ENCODE measurements around the gene MOB2. TPM values are rescaled to one million over a fixed set of nuclear protein-coding genes. Genes with fewer than 3 reads are reported as not detected.

Gene MOB2
- total and polyA plus RNA-seq, 4 donors: 8.3 to 18.5 (median 14.8) TPM

DNA sequence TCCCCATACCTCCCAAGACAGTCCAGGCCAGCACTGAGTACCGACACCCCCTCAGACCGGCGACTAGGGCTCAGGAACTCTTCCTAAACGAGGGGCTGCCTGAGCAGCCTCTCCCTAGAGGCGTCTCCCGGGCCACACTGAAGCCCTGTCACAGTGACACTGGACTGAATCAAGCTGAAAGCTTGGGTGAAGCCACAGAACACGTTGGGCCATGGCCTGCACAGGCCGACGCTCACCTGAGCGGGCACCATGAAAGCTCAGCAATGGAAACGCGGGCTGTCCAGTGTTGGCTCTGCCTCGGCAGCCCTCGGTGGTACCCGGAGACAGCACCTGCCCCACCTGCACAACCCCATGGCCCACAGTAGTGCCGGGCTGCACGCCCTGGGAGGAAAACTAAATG lies 42.7 kb upstream of the MOB2 start:
- Histone ChIP-seq H3K27me3 (ENCODE audit: control insufficient read depth in 4 of 4, insufficient read depth in 4 of 4, low read length in 3 of 4) (no peaks in the 10 kb centered on the region), H3K9ac (ENCODE audit: low read depth in 1 of 2, low read length in 2 of 2) (no peak overlapping the region), H3K4me3 (ENCODE audit: low read depth in 1 of 3, low read length in 3 of 3) (no peak overlapping the region), H3K27ac (ENCODE audit: low read depth in 1 of 2, low read length in 2 of 2) (no peak overlapping the region), H3K4me1 (ENCODE audit: control insufficient read depth in 4 of 4, insufficient read depth in 4 of 4, low read length in 3 of 4) (no peaks in the 10 kb centered on the region), H3K36me3 (ENCODE audit: control insufficient read depth in 4 of 4, insufficient read depth in 3 of 4, low read depth in 1 of 4, low read length in 3 of 4) (peaks cover 0 to 4% (median 2%) of the 10 kb centered on the region in 4 donors), H3K9me3 (ENCODE audit: control insufficient read depth in 4 of 4, low read length in 3 of 4) (no peaks in the 10 kb centered on the region)
- TF ChIP-seq FOXA1 (IDR thresholded peaks at IDR 0.05): no peak
- TF ChIP-seq JUND (IDR thresholded peaks at IDR 0.05): no peak
- no peak for TF ChIP-seq YY1 (IDR thresholded peaks at IDR 0.05)
- no peak for TF ChIP-seq FOXA2 (IDR thresholded peaks at IDR 0.05)
- TF ChIP-seq SP1 (IDR thresholded peaks at IDR 0.05): no peak
- 96% methylated on average over 17 of the region's 17 CpGs for WGBS
- no peak for DNase-seq (ENCODE audit: low spot score)

DNA sequence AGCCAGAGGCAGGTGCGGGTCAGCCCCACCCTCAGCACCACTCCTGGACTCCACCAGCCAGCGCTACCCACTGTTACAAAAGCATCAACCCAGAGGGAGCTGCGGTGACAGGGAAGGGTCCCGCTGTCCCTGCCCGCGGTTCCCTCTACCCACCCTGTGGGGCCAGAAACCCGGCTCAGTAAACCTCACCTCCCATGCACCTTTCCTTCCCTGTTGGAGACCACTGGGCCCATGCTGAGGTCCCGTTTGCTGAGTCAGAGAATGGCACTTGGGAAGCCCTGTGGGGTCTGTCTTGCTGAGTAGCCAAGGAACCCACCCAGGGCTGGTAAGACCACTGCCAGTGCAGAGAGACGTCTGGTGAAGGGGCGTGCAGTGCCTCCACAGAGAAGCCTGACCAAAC lies 42.1 kb upstream of the MOB2 start:
- TF ChIP-seq, protein P1, sequence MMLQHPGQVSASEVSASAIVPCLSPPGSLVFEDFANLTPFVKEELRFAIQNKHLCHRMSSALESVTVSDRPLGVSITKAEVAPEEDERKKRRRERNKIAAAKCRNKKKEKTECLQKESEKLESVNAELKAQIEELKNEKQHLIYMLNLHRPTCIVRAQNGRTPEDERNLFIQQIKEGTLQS (IDR thresholded peaks at IDR 0.05): no peak
- H3K4me3 ChIP-seq (ENCODE audit: low read depth in 1 of 3, low read length in 3 of 3): no peak overlapping the region
- H3K27me3 ChIP-seq (ENCODE audit: control insufficient read depth in 4 of 4, insufficient read depth in 4 of 4, low read length in 3 of 4): no peaks in the 10 kb centered on the region
- peaks cover 0 to 4% (median 2%) of the 10 kb centered on the region in 4 donors for H3K36me3 ChIP-seq (ENCODE audit: control insufficient read depth in 4 of 4, insufficient read depth in 3 of 4, low read depth in 1 of 4, low read length in 3 of 4)
- 95% methylated on average over 10 of the region's 10 CpGs for WGBS
- H3K9ac ChIP-seq (ENCODE audit: low read depth in 1 of 2, low read length in 2 of 2): no peak overlapping the region
- H3K4me1 ChIP-seq (ENCODE audit: control insufficient read depth in 4 of 4, insufficient read depth in 4 of 4, low read length in 3 of 4): no peaks in the 10 kb centered on the region
- H3K9me3 ChIP-seq (ENCODE audit: control insufficient read depth in 4 of 4, low read length in 3 of 4): no peaks in the 10 kb centered on the region
- no peak overlapping the region for H3K27ac ChIP-seq (ENCODE audit: low read depth in 1 of 2, low read length in 2 of 2)
- no peak for DNase-seq (ENCODE audit: low spot score)

DNA sequence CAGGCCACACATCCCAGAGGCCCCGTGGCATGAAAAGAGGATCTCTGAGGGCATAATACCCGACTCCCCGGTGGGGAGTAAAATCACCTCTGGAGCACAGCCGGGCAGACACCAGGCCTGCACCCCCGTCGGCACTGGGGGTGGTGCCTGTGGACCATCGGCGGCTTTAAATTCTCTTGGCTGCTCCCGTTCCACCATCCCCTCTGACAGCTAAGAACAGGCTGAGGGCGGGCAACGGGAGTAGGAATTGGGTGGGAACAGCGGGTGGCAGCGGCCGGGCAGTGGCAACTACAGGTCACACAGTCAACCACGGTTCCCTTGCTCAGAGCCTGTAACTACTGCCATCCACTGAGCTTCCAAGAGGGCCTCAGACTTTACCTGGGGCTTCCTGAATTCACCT lies 40.2 kb upstream of the MOB2 start:
- Histone ChIP-seq H3K9me3 (ENCODE audit: control insufficient read depth in 4 of 4, low read length in 3 of 4) (no peaks in the 10 kb centered on the region), H3K4me1 (ENCODE audit: control insufficient read depth in 4 of 4, insufficient read depth in 4 of 4, low read length in 3 of 4) (no peaks in the 10 kb centered on the region), H3K27me3 (ENCODE audit: control insufficient read depth in 4 of 4, insufficient read depth in 4 of 4, low read length in 3 of 4) (no peaks in the 10 kb centered on the region), H3K36me3 (ENCODE audit: control insufficient read depth in 4 of 4, insufficient read depth in 3 of 4, low read depth in 1 of 4, low read length in 3 of 4) (no peaks in the 10 kb centered on the region), H3K4me3 (ENCODE audit: low read depth in 1 of 3, low read length in 3 of 3) (no peak overlapping the region), H3K9ac (ENCODE audit: low read depth in 1 of 2, low read length in 2 of 2) (no peak overlapping the region), H3K27ac (ENCODE audit: low read depth in 1 of 2, low read length in 2 of 2) (no peak overlapping the region)
- 91% methylated on average over 15 of the region's 15 CpGs for WGBS
- DNase-seq (ENCODE audit: low spot score): no peak
- TF ChIP-seq, protein P2, sequence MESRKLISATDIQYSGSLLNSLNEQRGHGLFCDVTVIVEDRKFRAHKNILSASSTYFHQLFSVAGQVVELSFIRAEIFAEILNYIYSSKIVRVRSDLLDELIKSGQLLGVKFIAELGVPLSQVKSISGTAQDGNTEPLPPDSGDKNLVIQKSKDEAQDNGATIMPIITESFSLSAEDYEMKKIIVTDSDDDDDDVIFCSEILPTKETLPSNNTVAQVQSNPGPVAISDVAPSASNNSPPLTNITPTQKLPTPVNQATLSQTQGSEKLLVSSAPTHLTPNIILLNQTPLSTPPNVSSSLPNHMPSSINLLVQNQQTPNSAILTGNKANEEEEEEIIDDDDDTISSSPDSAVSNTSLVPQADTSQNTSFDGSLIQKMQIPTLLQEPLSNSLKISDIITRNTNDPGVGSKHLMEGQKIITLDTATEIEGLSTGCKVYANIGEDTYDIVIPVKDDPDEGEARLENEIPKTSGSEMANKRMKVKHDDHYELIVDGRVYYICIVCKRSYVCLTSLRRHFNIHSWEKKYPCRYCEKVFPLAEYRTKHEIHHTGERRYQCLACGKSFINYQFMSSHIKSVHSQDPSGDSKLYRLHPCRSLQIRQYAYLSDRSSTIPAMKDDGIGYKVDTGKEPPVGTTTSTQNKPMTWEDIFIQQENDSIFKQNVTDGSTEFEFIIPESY (IDR thresholded peaks at IDR 0.05): no peak
- TF ChIP-seq RXRA (IDR thresholded peaks at IDR 0.05): no peak
- no peak for TF ChIP-seq JUND (IDR thresholded peaks at IDR 0.05)
- TF ChIP-seq YY1 (IDR thresholded peaks at IDR 0.05): no peak
- no peak for TF ChIP-seq EGR1 (IDR thresholded peaks at IDR 0.05; ENCODE audit: low read depth in 2 of 2)
- TF ChIP-seq RAD21 (IDR thresholded peaks at IDR 0.05): no peak
- TF ChIP-seq, protein P1 (IDR thresholded peaks at IDR 0.05): no peak
- TF ChIP-seq, protein P3, sequence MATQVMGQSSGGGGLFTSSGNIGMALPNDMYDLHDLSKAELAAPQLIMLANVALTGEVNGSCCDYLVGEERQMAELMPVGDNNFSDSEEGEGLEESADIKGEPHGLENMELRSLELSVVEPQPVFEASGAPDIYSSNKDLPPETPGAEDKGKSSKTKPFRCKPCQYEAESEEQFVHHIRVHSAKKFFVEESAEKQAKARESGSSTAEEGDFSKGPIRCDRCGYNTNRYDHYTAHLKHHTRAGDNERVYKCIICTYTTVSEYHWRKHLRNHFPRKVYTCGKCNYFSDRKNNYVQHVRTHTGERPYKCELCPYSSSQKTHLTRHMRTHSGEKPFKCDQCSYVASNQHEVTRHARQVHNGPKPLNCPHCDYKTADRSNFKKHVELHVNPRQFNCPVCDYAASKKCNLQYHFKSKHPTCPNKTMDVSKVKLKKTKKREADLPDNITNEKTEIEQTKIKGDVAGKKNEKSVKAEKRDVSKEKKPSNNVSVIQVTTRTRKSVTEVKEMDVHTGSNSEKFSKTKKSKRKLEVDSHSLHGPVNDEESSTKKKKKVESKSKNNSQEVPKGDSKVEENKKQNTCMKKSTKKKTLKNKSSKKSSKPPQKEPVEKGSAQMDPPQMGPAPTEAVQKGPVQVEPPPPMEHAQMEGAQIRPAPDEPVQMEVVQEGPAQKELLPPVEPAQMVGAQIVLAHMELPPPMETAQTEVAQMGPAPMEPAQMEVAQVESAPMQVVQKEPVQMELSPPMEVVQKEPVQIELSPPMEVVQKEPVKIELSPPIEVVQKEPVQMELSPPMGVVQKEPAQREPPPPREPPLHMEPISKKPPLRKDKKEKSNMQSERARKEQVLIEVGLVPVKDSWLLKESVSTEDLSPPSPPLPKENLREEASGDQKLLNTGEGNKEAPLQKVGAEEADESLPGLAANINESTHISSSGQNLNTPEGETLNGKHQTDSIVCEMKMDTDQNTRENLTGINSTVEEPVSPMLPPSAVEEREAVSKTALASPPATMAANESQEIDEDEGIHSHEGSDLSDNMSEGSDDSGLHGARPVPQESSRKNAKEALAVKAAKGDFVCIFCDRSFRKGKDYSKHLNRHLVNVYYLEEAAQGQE (IDR thresholded peaks at IDR 0.05): no peak
- no peak for TF ChIP-seq TAF1 (conservative IDR thresholded peaks at IDR 0.05)
- no peak for TF ChIP-seq HNF4A (conservative IDR thresholded peaks at IDR 0.05)
- TF ChIP-seq FOXA1 (IDR thresholded peaks at IDR 0.05): no peak
- TF ChIP-seq, protein P4, sequence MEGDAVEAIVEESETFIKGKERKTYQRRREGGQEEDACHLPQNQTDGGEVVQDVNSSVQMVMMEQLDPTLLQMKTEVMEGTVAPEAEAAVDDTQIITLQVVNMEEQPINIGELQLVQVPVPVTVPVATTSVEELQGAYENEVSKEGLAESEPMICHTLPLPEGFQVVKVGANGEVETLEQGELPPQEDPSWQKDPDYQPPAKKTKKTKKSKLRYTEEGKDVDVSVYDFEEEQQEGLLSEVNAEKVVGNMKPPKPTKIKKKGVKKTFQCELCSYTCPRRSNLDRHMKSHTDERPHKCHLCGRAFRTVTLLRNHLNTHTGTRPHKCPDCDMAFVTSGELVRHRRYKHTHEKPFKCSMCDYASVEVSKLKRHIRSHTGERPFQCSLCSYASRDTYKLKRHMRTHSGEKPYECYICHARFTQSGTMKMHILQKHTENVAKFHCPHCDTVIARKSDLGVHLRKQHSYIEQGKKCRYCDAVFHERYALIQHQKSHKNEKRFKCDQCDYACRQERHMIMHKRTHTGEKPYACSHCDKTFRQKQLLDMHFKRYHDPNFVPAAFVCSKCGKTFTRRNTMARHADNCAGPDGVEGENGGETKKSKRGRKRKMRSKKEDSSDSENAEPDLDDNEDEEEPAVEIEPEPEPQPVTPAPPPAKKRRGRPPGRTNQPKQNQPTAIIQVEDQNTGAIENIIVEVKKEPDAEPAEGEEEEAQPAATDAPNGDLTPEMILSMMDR (IDR thresholded peaks at IDR 0.05; ENCODE audit: low read depth, low read length, missing input control): no peak
- no peak for TF ChIP-seq GABPA (IDR thresholded peaks at IDR 0.05 in 1 of 2, conservative IDR thresholded peaks at IDR 0.05 in 1 of 2)
- no peak for TF ChIP-seq FOXA2 (IDR thresholded peaks at IDR 0.05)
- TF ChIP-seq NR2F2 (IDR thresholded peaks at IDR 0.05): no peak
- TF ChIP-seq, protein P5, sequence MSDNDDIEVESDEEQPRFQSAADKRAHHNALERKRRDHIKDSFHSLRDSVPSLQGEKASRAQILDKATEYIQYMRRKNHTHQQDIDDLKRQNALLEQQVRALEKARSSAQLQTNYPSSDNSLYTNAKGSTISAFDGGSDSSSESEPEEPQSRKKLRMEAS (IDR thresholded peaks at IDR 0.05): no peak
- TF ChIP-seq SP1 (IDR thresholded peaks at IDR 0.05): no peak
- no peak for TF ChIP-seq HNF4G (IDR thresholded peaks at IDR 0.05)

Measured in liver (tissue), 9 donors.